ENCODE measurements around the gene TTC4.

GRCh38 chr1:54754486-54755285, 39.0 kb downstream of the TTC4 start:
- TF ChIP-seq CTCF (IDR thresholded peaks at IDR 0.05) (no peak), ZFX (IDR thresholded peaks at IDR 0.05; ENCODE audit: borderline replicate concordance) (no peak)

Data from 22Rv1 (cell line).